ENCODE results near the gene SAMD4B. TPM values are rescaled to one million over a fixed set of nuclear protein-coding genes. Genes with fewer than 3 reads are reported as not detected.

Gene SAMD4B
- total RNA-seq, 2 experiments from 2014 or later = 65.0 to 66.9 TPM

GRCh38 chr19:39412867-39413271 lies 70.6 kb downstream of the SAMD4B start:
- DNase-seq (peak in 2 of 14 experiments; percentile 22 to 30), ATAC-seq (ENCODE audit: poor library complexity) (no peak)
- no peaks in the 10 kb centered on the region for H3K9me3 Mint-ChIP-seq
- H3K27ac Mint-ChIP-seq = peak overlapping the region; percentile 98
- H3K4me3 ChIP-seq (ENCODE audit: low read length) = peak overlapping the region; percentile 100
- TF ChIP-seq CTCF (IDR thresholded peaks at IDR 0.05) = peak; percentile 6
- no peaks in the 10 kb centered on the region for H3K27me3 ChIP-seq (ENCODE audit: control insufficient read depth in 1 of 2, insufficient read depth in 2 of 2, low read length in 2 of 2)
- peaks cover 41% of the 10 kb centered on the region for H3K4me1 Mint-ChIP-seq (ENCODE audit: low read depth)
- peaks cover 71% of the 10 kb centered on the region for H3K4me1 ChIP-seq (ENCODE audit: insufficient read depth, low read length)
- peaks cover 66% of the 10 kb centered on the region for H3K36me3 Mint-ChIP-seq (ENCODE audit: low read depth)
- CTCF ChIA-PET = interaction anchor here (0.9 to 2.5 kb wide), 8 partner anchors 9 to 71 kb away, joined by 3 to 102 read pairs (median 12); partner anchors contain the start of genes MED29, PAF1, RPS16 and SAMD4B
- H3K9me3 ChIP-seq (ENCODE audit: control insufficient read depth in 1 of 2, insufficient read depth in 1 of 2, low read length in 2 of 2) = no peaks in the 10 kb centered on the region
- peak overlapping the region; percentile 95 for H3K4me3 Mint-ChIP-seq
- H3K27me3 Mint-ChIP-seq = peaks cover 12% of the 10 kb centered on the region
- intact Hi-C loops (cut with DNase I, micrococcal nuclease) = loop anchor here (1.0 to 10.0 kb wide), 10 partner anchors 12 to 291 kb away; partner anchors contain the start of genes MED29 (in 1 of the 2), PAF1 (in 1 of the 2), PAK4 (in 1 of the 2) and RPS16 (in 1 of the 2)
- POLR2A ChIA-PET = interaction anchor here (1.0 to 2.6 kb wide), 13 partner anchors 8 to 433 kb away, joined by 3 to 119 read pairs (median 7); partner anchors contain the start of genes FBL, MED29, PAF1 and RPS16
- H3K36me3 ChIP-seq (ENCODE audit: insufficient read depth, low read length) = peaks cover 21% of the 10 kb centered on the region
- peak overlapping the region; percentile 84 to 95 for H3K27ac ChIP-seq (ENCODE audit: low read depth in 1 of 2, low read length in 2 of 2)

- peaks cover 65% of the 10 kb centered on the region for H3K36me3 Mint-ChIP-seq (ENCODE audit: low read depth)
- Histone ChIP-seq H3K27ac (ENCODE audit: low read depth in 1 of 2, low read length in 2 of 2) (peak overlapping the region; percentile 84 to 95), H3K27me3 (ENCODE audit: control insufficient read depth in 1 of 2, insufficient read depth in 2 of 2, low read length in 2 of 2) (no peaks in the 10 kb centered on the region), H3K9me3 (ENCODE audit: control insufficient read depth in 1 of 2, insufficient read depth in 1 of 2, low read length in 2 of 2) (no peaks in the 10 kb centered on the region), H3K4me1 (ENCODE audit: insufficient read depth, low read length) (peaks cover 66% of the 10 kb centered on the region), H3K36me3 (ENCODE audit: insufficient read depth, low read length) (peaks cover 16% of the 10 kb centered on the region), H3K4me3 (ENCODE audit: low read length) (peak overlapping the region; percentile 100)
- no peaks in the 10 kb centered on the region for H3K9me3 Mint-ChIP-seq
- H3K27ac Mint-ChIP-seq = peak overlapping the region; percentile 98
- peaks cover 41% of the 10 kb centered on the region for H3K4me1 Mint-ChIP-seq (ENCODE audit: low read depth)
- ChIA-PET CTCF (interaction anchor here (1.1 to 2.5 kb wide), 3 partner anchors 9 to 119 kb away, joined by 3 to 14 read pairs (median 8); partner anchors contain the start of genes EID2B and RPS16), POLR2A (interaction anchor here (1.9 to 2.9 kb wide), 2 partner anchors 22 kb away, joined by 12 to 16 read pairs; partner anchors contain the start of genes MED29, PAF1 and RPS16)
- no peak for TF ChIP-seq CTCF (IDR thresholded peaks at IDR 0.05)
- peaks cover 12% of the 10 kb centered on the region for H3K27me3 Mint-ChIP-seq
- peak in 6 of 14 experiments; percentile 13 to 72 (median 40) for DNase-seq
- no peak for ATAC-seq (ENCODE audit: poor library complexity)
- intact Hi-C loops (cut with DNase I, micrococcal nuclease) = loop anchor here (2.0 to 10.0 kb wide), 4 partner anchors 73 to 291 kb away; partner anchors contain the start of gene PAK4 (in 1 of the 2)
- H3K4me3 Mint-ChIP-seq = peak overlapping the region; percentile 95
Measured at GRCh38 chr19:39413272-39413910, 71.2 kb downstream of the SAMD4B start.

GRCh38 chr19:39413911-39414608 lies 71.8 kb downstream of the SAMD4B start:
- peaks cover 5% of the 10 kb centered on the region for H3K27me3 Mint-ChIP-seq
- peak in 2 of 14 experiments; percentile 42 to 62 for DNase-seq
- no peak for TF ChIP-seq CTCF (IDR thresholded peaks at IDR 0.05)
- Histone ChIP-seq H3K36me3 (ENCODE audit: insufficient read depth, low read length) (peaks cover 15% of the 10 kb centered on the region), H3K9me3 (ENCODE audit: control insufficient read depth in 1 of 2, insufficient read depth in 1 of 2, low read length in 2 of 2) (no peaks in the 10 kb centered on the region), H3K4me3 (ENCODE audit: low read length) (peak overlapping the region; percentile 100), H3K27ac (ENCODE audit: low read depth in 1 of 2, low read length in 2 of 2) (peak overlapping the region; percentile 52 to 95), H3K4me1 (ENCODE audit: insufficient read depth, low read length) (peaks cover 59% of the 10 kb centered on the region), H3K27me3 (ENCODE audit: control insufficient read depth in 1 of 2, insufficient read depth in 2 of 2, low read length in 2 of 2) (no peaks in the 10 kb centered on the region)
- no peak for ATAC-seq (ENCODE audit: poor library complexity)
- H3K4me3 Mint-ChIP-seq = peak overlapping the region; percentile 92
- intact Hi-C loops (cut with DNase I, micrococcal nuclease) = loop anchor here (2.0 to 10.0 kb wide), 4 partner anchors 73 to 292 kb away; partner anchors contain the start of gene PAK4 (in 1 of the 2)
- H3K4me1 Mint-ChIP-seq (ENCODE audit: low read depth) = peaks cover 35% of the 10 kb centered on the region
- no peaks in the 10 kb centered on the region for H3K9me3 Mint-ChIP-seq
- CTCF ChIA-PET = interaction anchor here (1.1 kb wide), 1 partner anchor 119 kb away, joined by 3 read pairs; the partner anchor contains the start of gene EID2B
- H3K36me3 Mint-ChIP-seq (ENCODE audit: low read depth) = peaks cover 62% of the 10 kb centered on the region
- POLR2A ChIA-PET = interaction anchor here (0.8 to 2.9 kb wide), 4 partner anchors 16 to 23 kb away, joined by 3 to 16 read pairs (median 8); partner anchors contain the start of genes MED29, PAF1 and RPS16
- H3K27ac Mint-ChIP-seq = peak overlapping the region; percentile 98
